ENCODE results near the gene PSMC3IP. TPM values are rescaled to one million over a fixed set of nuclear protein-coding genes. Genes with fewer than 3 reads are reported as not detected.

PSMC3IP gene
- total and polyA plus RNA-seq, 12 donors = 1.2 to 7.7 (median 2.0) TPM; not detected in 1

GRCh38 chr17:42573095-42573494 is 4.4 kb downstream of the PSMC3IP start:
- Histone ChIP-seq H3K9me3 (replicated peaks in 1 of 3) (no peaks in the 10 kb centered on the region), H3K4me1 (replicated peaks in 1 of 2) (peaks cover under 1 to 15% of the 10 kb centered on the region in 2 donors), H3K4me3 (no peak overlapping the region), H3K27ac (no peak overlapping the region), H3K36me3 (replicated peaks in 1 of 2) (peaks cover 0 to 61% of the 10 kb centered on the region in 2 donors), H3K27me3 (no peaks in the 10 kb centered on the region)
- no peak for DNase-seq
- TF ChIP-seq, protein P1, sequence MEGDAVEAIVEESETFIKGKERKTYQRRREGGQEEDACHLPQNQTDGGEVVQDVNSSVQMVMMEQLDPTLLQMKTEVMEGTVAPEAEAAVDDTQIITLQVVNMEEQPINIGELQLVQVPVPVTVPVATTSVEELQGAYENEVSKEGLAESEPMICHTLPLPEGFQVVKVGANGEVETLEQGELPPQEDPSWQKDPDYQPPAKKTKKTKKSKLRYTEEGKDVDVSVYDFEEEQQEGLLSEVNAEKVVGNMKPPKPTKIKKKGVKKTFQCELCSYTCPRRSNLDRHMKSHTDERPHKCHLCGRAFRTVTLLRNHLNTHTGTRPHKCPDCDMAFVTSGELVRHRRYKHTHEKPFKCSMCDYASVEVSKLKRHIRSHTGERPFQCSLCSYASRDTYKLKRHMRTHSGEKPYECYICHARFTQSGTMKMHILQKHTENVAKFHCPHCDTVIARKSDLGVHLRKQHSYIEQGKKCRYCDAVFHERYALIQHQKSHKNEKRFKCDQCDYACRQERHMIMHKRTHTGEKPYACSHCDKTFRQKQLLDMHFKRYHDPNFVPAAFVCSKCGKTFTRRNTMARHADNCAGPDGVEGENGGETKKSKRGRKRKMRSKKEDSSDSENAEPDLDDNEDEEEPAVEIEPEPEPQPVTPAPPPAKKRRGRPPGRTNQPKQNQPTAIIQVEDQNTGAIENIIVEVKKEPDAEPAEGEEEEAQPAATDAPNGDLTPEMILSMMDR (IDR thresholded peaks at IDR 0.05) = no peak
- TF ChIP-seq POLR2A (IDR thresholded peaks at IDR 0.05) = no peak
- intact Hi-C loops (cut with DNase I) = no loop called here
- WGBS, 4 donors = 73 to 85% (median 79%) methylated on average over 4 of the region's 4 CpGs

DNA sequence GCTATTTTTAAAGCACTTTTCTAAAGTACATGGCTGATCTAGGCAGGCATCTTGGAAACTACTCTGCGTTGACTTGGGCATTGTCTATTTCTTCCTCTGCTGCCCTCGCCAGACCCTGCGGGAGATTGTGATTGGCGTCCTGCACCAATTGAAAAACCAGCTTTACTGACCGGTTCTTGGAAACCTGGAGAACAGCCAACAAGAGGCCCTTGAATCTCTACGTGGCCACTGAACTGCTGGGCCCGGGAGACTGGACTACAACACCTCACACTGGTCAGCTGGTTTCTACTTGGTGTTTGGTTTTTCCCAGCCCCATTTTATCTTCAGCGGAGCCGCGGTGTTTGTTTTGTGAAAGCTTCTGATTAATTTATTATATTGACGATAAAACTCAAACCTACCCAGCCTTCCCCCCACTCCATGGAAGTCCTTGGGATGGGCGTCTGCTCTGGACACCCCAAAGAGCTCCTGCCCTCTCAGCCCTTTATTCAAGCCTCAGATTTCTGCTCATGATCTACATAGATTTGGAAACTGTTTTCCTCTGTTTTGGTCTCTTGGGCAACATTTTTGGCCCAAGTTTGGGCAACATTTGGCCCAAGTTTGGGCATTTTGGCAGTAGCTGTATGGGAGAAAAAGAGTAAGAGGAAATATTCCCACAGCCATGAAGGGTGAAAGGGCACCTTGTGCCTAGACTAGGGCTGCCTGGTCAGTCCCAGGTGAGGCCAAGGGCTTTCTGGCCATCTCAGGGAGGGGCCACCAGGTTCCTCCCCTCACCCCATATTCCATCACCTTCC is 5.9 kb downstream of the PSMC3IP start:
- Histone ChIP-seq H3K36me3 (replicated peaks in 1 of 2) (peaks cover 0 to 61% of the 10 kb centered on the region in 2 donors), H3K27me3 (no peaks in the 10 kb centered on the region), H3K4me1 (replicated peaks in 1 of 2) (peaks cover 7 to 14% of the 10 kb centered on the region in 2 donors), H3K9me3 (replicated peaks in 1 of 3) (no peaks in the 10 kb centered on the region), H3K4me3 (no peak overlapping the region), H3K27ac (no peak overlapping the region)
- DNase-seq = peak in 1 of 7 donors; percentile 26
- TF ChIP-seq POLR2A (IDR thresholded peaks at IDR 0.05) = no peak
- TF ChIP-seq, protein P1 (IDR thresholded peaks at IDR 0.05) = no peak
- intact Hi-C loops (cut with DNase I) = no loop called here
- WGBS, 4 donors = 65 to 75% (median 74%) methylated on average over 12 of the region's 12 CpGs

- peak overlapping the region in 2 of 5 donors; percentile 13 to 94 for H3K27ac ChIP-seq
- H3K4me3 ChIP-seq = no peak overlapping the region
- WGBS, 4 donors = 82 to 89% (median 85%) methylated on average over 7 to 14 of the region's 14 CpGs
- no peaks in the 10 kb centered on the region for H3K9me3 ChIP-seq (replicated peaks in 1 of 3)
- TF ChIP-seq, protein P1 (IDR thresholded peaks at IDR 0.05) = no peak
- TF ChIP-seq POLR2A (IDR thresholded peaks at IDR 0.05) = no peak
- H3K4me1 ChIP-seq (replicated peaks in 1 of 2) = peaks cover 20 to 28% of the 10 kb centered on the region in 2 donors
- H3K36me3 ChIP-seq (replicated peaks in 1 of 2) = peaks cover 0 to 73% of the 10 kb centered on the region in 2 donors
- intact Hi-C loops (cut with DNase I) = no loop called here
- H3K27me3 ChIP-seq = no peaks in the 10 kb centered on the region
- peak in 1 of 7 donors; percentile 18 for DNase-seq
Measured at GRCh38 chr17:42568341-42569111, 9.0 kb downstream of the PSMC3IP start.

GRCh38 chr17:42566883-42567573 is 10.5 kb downstream of the PSMC3IP start, which contains the start of gene MLX:
Gene MLX, plus strand, starts transcription at chr17:42567100. Its CDS starts 25 bp downstream, at chr17:42567125.
- intact Hi-C loops (cut with DNase I) = no loop called here
- Histone ChIP-seq H3K4me1 (replicated peaks in 1 of 2) (peaks cover 31 to 37% of the 10 kb centered on the region in 2 donors), H3K9me3 (replicated peaks in 1 of 3) (no peaks in the 10 kb centered on the region), H3K27ac (peak within 1 kb of the TSS; percentile 76 to 94 (median 92)), H3K36me3 (replicated peaks in 1 of 2) (peaks cover 0 to 58% of the 10 kb centered on the region in 2 donors), H3K4me3 (peak within 1 kb of the TSS; percentile 9 to 95 (median 55)), H3K27me3 (no peaks in the 10 kb centered on the region)
- TF ChIP-seq, protein P1 (IDR thresholded peaks at IDR 0.05) = no peak
- TF ChIP-seq POLR2A (IDR thresholded peaks at IDR 0.05) = peak in 1 of 2 donors; percentile 44
- 1% methylated on average over 16 to 72 of the region's 72 CpGs for WGBS, 4 donors
- peak; percentile 95 to 97 (median 96) for DNase-seq

Measured in adrenal gland (tissue), 12 donors.